ENCODE data around the gene PDS5A.
"Not testable (repeated sequence)": the region's sequence is repeated elsewhere in the genome, so short reads cannot be mapped to it uniquely, and the experiment has no call there.

Gene PDS5A

GRCh38 chr4:39977489-39978377 lies at the start of gene PDS5A:
TSS of gene PDS5A (minus strand) at chr4:39977911. CDS start at chr4:39976577, 1,334 bp downstream.
- peak; percentile 88 to 93 for DNase-seq

- not testable (repeated sequence) for DNase-seq
These were observed 46.3 kb upstream of the PDS5A start for GRCh38 chr4:40024049-40024448.

- DNase-seq: not testable (repeated sequence)
These were observed 43.4 kb upstream of the PDS5A start for GRCh38 chr4:40021116-40021515.

- no peak for DNase-seq
These were observed 42.5 kb upstream of the PDS5A start for GRCh38 chr4:40020221-40020620.

GRCh38 chr4:40016007-40016406 lies 38.3 kb upstream of the PDS5A start:
- DNase-seq: no peak

- DNase-seq: no peak
These were observed 26.3 kb upstream of the PDS5A start for GRCh38 chr4:40003986-40004385.

GRCh38 chr4:40000711-40001110 lies 23.0 kb upstream of the PDS5A start:
- DNase-seq: no peak

GRCh38 chr4:39998659-39999345 lies 21.1 kb upstream of the PDS5A start:
- no peak for DNase-seq

GRCh38 chr4:39996811-39997210 lies 19.1 kb upstream of the PDS5A start:
- no peak for DNase-seq

GRCh38 chr4:39994406-39994805 lies 16.7 kb upstream of the PDS5A start:
- DNase-seq: no peak

GRCh38 chr4:39989381-39989780 lies 11.7 kb upstream of the PDS5A start:
- DNase-seq: not testable (repeated sequence)

GRCh38 chr4:39987485-39987884 lies 9.8 kb upstream of the PDS5A start:
- no peak for DNase-seq

- DNase-seq: no peak
These were observed 1.2 kb upstream of the PDS5A start for GRCh38 chr4:39978904-39979303.

- DNase-seq: no peak
These were observed 666 bp upstream of the PDS5A start for GRCh38 chr4:39978378-39978775.

- DNase-seq: peak in 1 of 2 donors; percentile 54
These were observed 694 bp downstream of the PDS5A start for GRCh38 chr4:39976945-39977488.

- DNase-seq: peak; percentile 74 to 83
These were observed 1.4 kb downstream of the PDS5A start for GRCh38 chr4:39976141-39976944.

GRCh38 chr4:39975488-39976089 lies 2.1 kb downstream of the PDS5A start:
- DNase-seq: no peak

- not testable (repeated sequence) for DNase-seq
These were observed 4.7 kb downstream of the PDS5A start for GRCh38 chr4:39973052-39973451.

GRCh38 chr4:39970671-39971640 lies 6.8 kb downstream of the PDS5A start:
- DNase-seq: no peak

- no peak for DNase-seq
These were observed 14.1 kb downstream of the PDS5A start for GRCh38 chr4:39963656-39964055.

GRCh38 chr4:39961311-39961877 lies 16.3 kb downstream of the PDS5A start:
- no peak for DNase-seq
